ENCODE data around the gene GABRG3. TPM values are rescaled to one million over a fixed set of nuclear protein-coding genes. Genes with fewer than 3 reads are reported as not detected.

GABRG3 gene
- total and polyA plus RNA-seq, 10 of the 15 experiments (the other 5 are each of a cell fraction or from before 2014, with no cell fraction given): 0.15 TPM; not detected in 9

- ChIA-PET POLR2A (no interaction called here), RAD21 (ENCODE audit: unreplicated experiment) (no interaction called here), CTCF (interaction anchor here (1.6 kb wide), 1 partner anchor 10 kb away, joined by 4 read pairs; no protein-coding TSS in a partner anchor), SMC1A (ENCODE audit: uncharacterized antibody, unreplicated experiment) (no interaction called here)
- intact Hi-C loops (cut with micrococcal nuclease; ENCODE audit: unreplicated experiment) (no loop called here), in situ Hi-C loops (cut with MboI) (no loop called here)
- Histone ChIP-seq H3K4me2 (ENCODE audit: control insufficient read depth, insufficient read depth) (no peak overlapping the region), H3K27ac (ENCODE audit: control insufficient read depth, insufficient read depth) (no peak overlapping the region), H3K79me2 (ENCODE audit: control insufficient read depth, insufficient read depth, low read length) (no peaks in the 10 kb centered on the region), H3K27me3 (replicated peaks in 1 of 2; ENCODE audit: control insufficient read depth in 2 of 2, insufficient read depth in 2 of 2, low read length in 1 of 2) (no peaks in the 10 kb centered on the region), H3K4me3 (no peak overlapping the region), H3K4me1 (ENCODE audit: control insufficient read depth, insufficient read depth, low read length) (no peaks in the 10 kb centered on the region), H3K36me3 (ENCODE audit: control insufficient read depth in 2 of 2, insufficient read depth in 2 of 2, low read length in 1 of 2) (no peaks in the 10 kb centered on the region), H2AFZ (ENCODE audit: control insufficient read depth, low read depth, low read length) (no peak overlapping the region), H3K9ac (ENCODE audit: control insufficient read depth, insufficient read depth, low read length) (no peak overlapping the region), H3K9me3 (replicated peaks; ENCODE audit: control insufficient read depth, insufficient read depth, low read length) (no peaks in the 10 kb centered on the region; the same call in 2 of the 3 replicates), H4K20me1 (ENCODE audit: control insufficient read depth, insufficient read depth) (no peaks in the 10 kb centered on the region)
- TF ChIP-seq HDAC2 (IDR thresholded peaks at IDR 0.05) (no peak), BCL11A (IDR thresholded peaks at IDR 0.05; ENCODE audit: low read depth, low read length) (no peak), PKNOX1 (IDR thresholded peaks at IDR 0.05) (no peak), PBX3 (IDR thresholded peaks at IDR 0.05; ENCODE audit: insufficient replicate concordance, low read depth, low read length) (no peak), ZBTB40 (IDR thresholded peaks at IDR 0.05; ENCODE audit: borderline replicate concordance) (no peak), SPI1 (IDR thresholded peaks at IDR 0.05; ENCODE audit: borderline replicate concordance, insufficient read depth, low read depth, low read length) (no peak), TCF7 (IDR thresholded peaks at IDR 0.05; ENCODE audit: borderline replicate concordance) (no peak), NR2C1 (IDR thresholded peaks at IDR 0.05) (no peak), SMC3 (IDR thresholded peaks at IDR 0.05; ENCODE audit: borderline replicate concordance, low read length) (no peak), CHD4 (IDR thresholded peaks at IDR 0.05) (no peak), BACH1 (IDR thresholded peaks at IDR 0.05; ENCODE audit: borderline replicate concordance) (no peak), MEF2B (IDR thresholded peaks at IDR 0.05; ENCODE audit: partially characterized antibody, poor library complexity, severe bottlenecking) (no peak), ASH2L (IDR thresholded peaks at IDR 0.05; ENCODE audit: borderline replicate concordance, low read depth) (no peak), KLF5 (IDR thresholded peaks at IDR 0.05; ENCODE audit: partially characterized antibody) (no peak), ZNF274 (IDR thresholded peaks at IDR 0.05; ENCODE audit: insufficient read depth, insufficient read length) (no peak), ESRRA (IDR thresholded peaks at IDR 0.05; ENCODE audit: low read length) (no peak), EED (IDR thresholded peaks at IDR 0.05; ENCODE audit: low read depth) (no peak)
- BruUV-seq (replicated peaks): no TSS peak
- DNase-seq (ENCODE audit: low read depth, low spot score): no peak
- no peak for FAIRE-seq
- 0% methylated on average over 2 of the region's 2 CpGs for WGBS (ENCODE audit: insufficient coverage, insufficient replicate concordance, low lambda C conversion rate, missing lambda C conversion rate)
- ATAC-seq: no peak
Observed at GRCh38 chr15:27058939-27059338, 88.0 kb downstream of the GABRG3 start.
